MCF 10A (cell line): ENCODE results near the gene NUAK2. TPM values are rescaled to one million over a fixed set of nuclear protein-coding genes. Genes with fewer than 3 reads are reported as not detected.
"Not testable (repeated sequence)": the region's sequence is repeated elsewhere in the genome, so short reads cannot be mapped to it uniquely, and the experiment has no call there.

Experiments
- BruUV-seq: library from RNA; stranded (reverse); fragments of 400-500 nt; replicated peaks from 2 replicates; lab custom pipeline; 2021; lab: Mats Ljungman, UMichigan
- CTCF ChIA-PET: fragments of 300-600 bp; sonication (Branson Sonifier 250); formaldehyde crosslinking; extraction: SDS; loops from one replicate; lab custom pipeline; 2021; ENCODE audit warnings: antibody characterized with exemption, inconsistent platforms; lab: Yijun Ruan, JAX
- POLR2A ChIA-PET: fragments of 300-600, 350-650 bp; sonication (Branson Sonifier 250); formaldehyde crosslinking; extraction: SDS; loops from one replicate; lab custom pipeline; 2020; ENCODE audit warnings: antibody characterized with exemption, inconsistent platforms; lab: Yijun Ruan, JAX
- DNase-seq: peaks from one replicate; pipeline ENCODE4 v3.0.0-alpha.2; 2018; ENCODE audit not compliant: unreplicated experiment
- H3K27ac Mint-ChIP-seq: one replicate; pipeline ENCODE4 v1.8.0; 2022; ENCODE audit warnings: mild to moderate bottlenecking, low read depth, mixed read lengths; ENCODE audit not compliant: unreplicated experiment
- H3K27me3 Mint-ChIP-seq: one replicate; pipeline ENCODE4 v1.8.0; 2022; ENCODE audit warnings: mixed read lengths; ENCODE audit not compliant: insufficient read depth, unreplicated experiment
- H3K36me3 Mint-ChIP-seq: one replicate; pipeline ENCODE4 v1.8.0; 2022; ENCODE audit warnings: mild to moderate bottlenecking, moderate library complexity, mixed read lengths; ENCODE audit not compliant: insufficient read depth, unreplicated experiment
- H3K4me1 Mint-ChIP-seq: one replicate; pipeline ENCODE4 v1.8.0; 2022; ENCODE audit warnings: mixed read lengths; ENCODE audit not compliant: insufficient read depth, unreplicated experiment
- H3K4me3 Mint-ChIP-seq: one replicate; pipeline ENCODE4 v1.8.0; 2022; ENCODE audit warnings: mild to moderate bottlenecking, moderate library complexity, mixed read lengths; ENCODE audit not compliant: unreplicated experiment
- H3K9me3 Mint-ChIP-seq: one replicate; pipeline ENCODE4 v1.8.0; 2022; ENCODE audit warnings: mixed read lengths; ENCODE audit not compliant: unreplicated experiment
- intact Hi-C: fragments of 100-400 bp; cut with micrococcal nuclease; formaldehyde crosslinking; loops from 2 replicates; pipeline ENCODE4 v1.14.1; 2022
- total RNA-seq: library from RNA; stranded (reverse); gene quantifications from 2 replicates; pipeline ENCODE4 v1.2.3, GENCODE V29; 2022
- TF ChIP-seq, protein P1 (sequence below): fragments of 200-600 bp; IDR thresholded peaks from one replicate; pipeline ENCODE4 v1.8.0; 2022; ENCODE audit warnings: antibody characterized with exemption, mild to moderate bottlenecking; ENCODE audit not compliant: unreplicated experiment

NUAK2 gene
- total RNA-seq, 1 experiment from 2014 or later: 6.0 TPM

DNA sequence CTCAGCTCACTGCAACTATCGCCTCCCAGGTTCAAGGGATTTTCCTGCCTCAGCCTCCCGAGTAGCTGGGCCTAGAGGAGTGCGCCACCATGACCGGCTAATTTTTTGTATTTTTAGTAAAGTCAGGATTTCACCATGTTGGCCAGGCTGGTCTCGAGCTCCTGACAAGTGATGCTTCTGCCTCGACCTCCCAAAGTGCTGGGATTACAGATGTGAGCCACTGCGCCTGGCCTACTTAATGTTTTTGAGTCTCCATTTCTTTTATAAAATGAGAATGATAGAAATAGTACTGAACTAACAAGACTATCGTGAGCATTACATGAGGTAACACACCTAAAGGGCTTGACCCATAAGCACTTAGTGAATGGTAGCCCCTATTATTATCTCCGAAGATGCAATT is 21.4 kb downstream of the NUAK2 start:
- DNase-seq: no peak
- intact Hi-C loops: no loop called here
- no peak overlapping the region for H3K4me3 Mint-ChIP-seq
- ChIA-PET CTCF (interaction anchor here (0.6 to 17.1 kb wide), 8 partner anchors 16 to 154 kb away, joined by 3 to 197 read pairs (median 6); partner anchors contain the start of gene NUAK2), POLR2A (interaction anchor here (1.5 to 13.2 kb wide), 4 partner anchors 15 to 244 kb away, joined by 3 to 243 read pairs (median 103); partner anchors contain the start of gene NUAK2)
- TF ChIP-seq, protein P1, sequence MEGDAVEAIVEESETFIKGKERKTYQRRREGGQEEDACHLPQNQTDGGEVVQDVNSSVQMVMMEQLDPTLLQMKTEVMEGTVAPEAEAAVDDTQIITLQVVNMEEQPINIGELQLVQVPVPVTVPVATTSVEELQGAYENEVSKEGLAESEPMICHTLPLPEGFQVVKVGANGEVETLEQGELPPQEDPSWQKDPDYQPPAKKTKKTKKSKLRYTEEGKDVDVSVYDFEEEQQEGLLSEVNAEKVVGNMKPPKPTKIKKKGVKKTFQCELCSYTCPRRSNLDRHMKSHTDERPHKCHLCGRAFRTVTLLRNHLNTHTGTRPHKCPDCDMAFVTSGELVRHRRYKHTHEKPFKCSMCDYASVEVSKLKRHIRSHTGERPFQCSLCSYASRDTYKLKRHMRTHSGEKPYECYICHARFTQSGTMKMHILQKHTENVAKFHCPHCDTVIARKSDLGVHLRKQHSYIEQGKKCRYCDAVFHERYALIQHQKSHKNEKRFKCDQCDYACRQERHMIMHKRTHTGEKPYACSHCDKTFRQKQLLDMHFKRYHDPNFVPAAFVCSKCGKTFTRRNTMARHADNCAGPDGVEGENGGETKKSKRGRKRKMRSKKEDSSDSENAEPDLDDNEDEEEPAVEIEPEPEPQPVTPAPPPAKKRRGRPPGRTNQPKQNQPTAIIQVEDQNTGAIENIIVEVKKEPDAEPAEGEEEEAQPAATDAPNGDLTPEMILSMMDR: no peak
- no peaks in the 10 kb centered on the region for H3K27me3 Mint-ChIP-seq
- peaks cover 56% of the 10 kb centered on the region for H3K4me1 Mint-ChIP-seq
- H3K36me3 Mint-ChIP-seq: peaks cover 32% of the 10 kb centered on the region
- H3K9me3 Mint-ChIP-seq: no peaks in the 10 kb centered on the region
- H3K27ac Mint-ChIP-seq: peak overlapping the region; percentile 26
- no TSS peak for BruUV-seq

DNA sequence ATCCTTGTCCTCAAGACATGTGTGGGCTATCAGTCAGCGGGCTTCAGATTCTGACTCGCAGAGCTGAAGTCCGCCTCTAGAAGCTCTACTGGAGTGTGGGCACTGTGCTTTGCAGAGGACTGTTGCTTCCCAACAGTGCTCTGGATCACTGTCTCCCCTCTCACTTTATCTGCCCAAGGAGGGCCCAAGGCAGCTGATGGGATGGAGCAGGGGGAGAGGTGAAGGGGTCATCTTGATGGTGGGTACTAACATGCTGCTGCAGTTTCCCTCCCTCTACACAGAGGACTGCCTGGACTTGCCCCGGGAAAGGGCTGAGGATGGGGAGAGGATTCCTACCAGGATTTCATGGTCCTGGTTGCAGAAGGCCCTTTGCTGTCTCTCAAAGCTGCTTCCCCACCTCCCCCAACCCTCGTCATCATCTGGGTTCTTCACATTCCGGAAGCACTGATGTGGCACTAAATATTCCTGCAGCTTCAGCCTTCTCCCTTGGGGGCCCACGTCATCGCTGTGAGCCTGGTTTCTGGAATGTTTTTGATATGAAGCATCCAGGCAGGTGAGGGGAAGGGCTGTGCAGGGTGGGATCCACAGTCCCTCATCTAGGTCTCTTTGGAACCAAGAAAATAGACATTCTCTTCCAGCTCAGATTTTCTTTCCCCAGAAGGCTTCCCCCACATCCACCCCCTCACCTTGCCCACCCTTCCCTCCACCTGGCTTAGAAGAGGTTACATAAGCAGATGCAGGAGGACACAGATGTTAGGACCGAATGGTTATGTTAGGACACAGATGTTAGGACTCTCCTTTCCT is 23.2 kb downstream of the NUAK2 start:
- Mint-ChIP-seq H3K9me3 (no peaks in the 10 kb centered on the region), H3K27me3 (no peaks in the 10 kb centered on the region), H3K27ac (peak overlapping the region; percentile 77), H3K4me3 (no peak overlapping the region), H3K4me1 (peaks cover 72% of the 10 kb centered on the region), H3K36me3 (peaks cover 19% of the 10 kb centered on the region)
- ChIA-PET CTCF (interaction anchor here (0.6 to 17.1 kb wide), 10 partner anchors 10 to 1483 kb away, joined by 3 to 197 read pairs (median 4); partner anchors contain the start of gene NUAK2), POLR2A (interaction anchor here (0.8 to 13.2 kb wide), 5 partner anchors 13 to 334 kb away, joined by 3 to 243 read pairs (median 4); partner anchors contain the start of genes ELK4 and NUAK2)
- intact Hi-C loops: loop anchor here (1.0 to 2.0 kb wide), 2 partner anchors 14 to 20 kb away; no protein-coding TSS in a partner anchor
- TF ChIP-seq, protein P1: no peak
- no TSS peak for BruUV-seq
- DNase-seq: peak; percentile 98

- peaks cover 13% of the 10 kb centered on the region for H3K36me3 Mint-ChIP-seq
- intact Hi-C loops: loop anchor here (1.0 to 2.0 kb wide), 2 partner anchors 13 to 21 kb away; no protein-coding TSS in a partner anchor
- CTCF ChIA-PET: interaction anchor here (0.6 to 17.1 kb wide), 10 partner anchors 9 to 1483 kb away, joined by 3 to 197 read pairs (median 4); partner anchors contain the start of gene NUAK2
- H3K4me1 Mint-ChIP-seq: peaks cover 76% of the 10 kb centered on the region
- peak overlapping the region; percentile 77 for H3K27ac Mint-ChIP-seq
- not testable (repeated sequence) for DNase-seq, H3K4me3 Mint-ChIP-seq, H3K9me3 Mint-ChIP-seq, H3K27me3 Mint-ChIP-seq, BruUV-seq
- POLR2A ChIA-PET: interaction anchor here (1.2 to 13.2 kb wide), 5 partner anchors 13 to 27 kb away, joined by 4 to 243 read pairs (median 8); partner anchors contain the start of gene NUAK2
Measured at GRCh38 chr1:205297546-205298177, 23.9 kb downstream of the NUAK2 start.

DNA sequence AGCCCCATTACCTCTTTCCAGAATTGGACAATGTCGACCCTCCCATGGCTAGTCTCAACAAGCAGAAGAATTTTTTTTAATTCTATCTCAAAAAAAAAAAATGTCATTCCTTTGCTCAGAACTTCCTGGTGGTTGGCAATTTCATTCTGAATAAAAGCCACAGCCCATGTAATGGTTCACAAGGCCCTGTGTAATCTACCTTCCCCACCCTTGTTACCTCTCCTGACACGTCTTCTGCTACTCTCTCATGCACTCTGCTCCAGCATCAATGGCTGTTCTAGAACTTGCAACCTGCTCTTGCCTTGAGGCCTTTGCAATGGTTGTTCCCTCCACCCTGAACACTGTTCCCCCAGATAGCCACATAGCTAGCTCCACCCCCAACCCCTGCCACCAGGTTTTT is 25.4 kb downstream of the NUAK2 start:
- TF ChIP-seq, protein P1: no peak
- ChIA-PET CTCF (interaction anchor here (0.6 to 17.1 kb wide), 6 partner anchors 18 to 320 kb away, joined by 3 to 197 read pairs (median 4); partner anchors contain the start of gene NUAK2), POLR2A (interaction anchor here (0.6 to 13.2 kb wide), 6 partner anchors 11 to 1342 kb away, joined by 3 to 243 read pairs (median 44); partner anchors contain the start of gene NUAK2)
- no TSS peak for BruUV-seq
- H3K4me3 Mint-ChIP-seq: no peak overlapping the region
- H3K36me3 Mint-ChIP-seq: peaks cover 7% of the 10 kb centered on the region
- H3K27ac Mint-ChIP-seq: peak overlapping the region; percentile 77
- H3K4me1 Mint-ChIP-seq: peaks cover 62% of the 10 kb centered on the region
- no peaks in the 10 kb centered on the region for H3K27me3 Mint-ChIP-seq
- no peak for DNase-seq
- no peaks in the 10 kb centered on the region for H3K9me3 Mint-ChIP-seq
- intact Hi-C loops: no loop called here
